ENCODE results near the gene TACR2.

TACR2 gene

GRCh38 chr10:69446650-69447151 lies 30.0 kb upstream of the TACR2 start:
- Histone ChIP-seq H3K36me3 (ENCODE audit: control insufficient read depth, insufficient read depth, low read length, severe bottlenecking) (no peaks in the 10 kb centered on the region), H3K9me3 (ENCODE audit: control insufficient read depth, low read length) (peaks cover 3% of the 10 kb centered on the region), H3K4me3 (ENCODE audit: low read length) (no peak overlapping the region), H3K27me3 (replicated peaks; ENCODE audit: control insufficient read depth, insufficient read depth, low read length) (peaks cover 2% of the 10 kb centered on the region), H3K4me1 (ENCODE audit: control insufficient read depth, insufficient read depth, low read length) (peaks cover 42% of the 10 kb centered on the region), H3K9ac (ENCODE audit: low read length) (no peak overlapping the region)
- peak; percentile 78 for DNase-seq (ENCODE audit: low read depth)

GRCh38 chr10:69446229-69446628 lies 29.5 kb upstream of the TACR2 start:
- peaks cover 40% of the 10 kb centered on the region for H3K4me1 ChIP-seq (ENCODE audit: control insufficient read depth, insufficient read depth, low read length)
- H3K36me3 ChIP-seq (ENCODE audit: control insufficient read depth, insufficient read depth, low read length, severe bottlenecking): no peaks in the 10 kb centered on the region
- H3K4me3 ChIP-seq (ENCODE audit: low read length): no peak overlapping the region
- H3K9ac ChIP-seq (ENCODE audit: low read length): no peak overlapping the region
- peak; percentile 41 for DNase-seq (ENCODE audit: low read depth)
- peaks cover 3% of the 10 kb centered on the region for H3K9me3 ChIP-seq (ENCODE audit: control insufficient read depth, low read length)
- no peaks in the 10 kb centered on the region for H3K27me3 ChIP-seq (replicated peaks; ENCODE audit: control insufficient read depth, insufficient read depth, low read length)

GRCh38 chr10:69445041-69445440 lies 28.3 kb upstream of the TACR2 start:
- Histone ChIP-seq H3K4me1 (ENCODE audit: control insufficient read depth, insufficient read depth, low read length) (peaks cover 33% of the 10 kb centered on the region), H3K9me3 (ENCODE audit: control insufficient read depth, low read length) (peaks cover 3% of the 10 kb centered on the region), H3K9ac (ENCODE audit: low read length) (no peak overlapping the region), H3K27me3 (replicated peaks; ENCODE audit: control insufficient read depth, insufficient read depth, low read length) (no peaks in the 10 kb centered on the region), H3K4me3 (ENCODE audit: low read length) (no peak overlapping the region), H3K36me3 (ENCODE audit: control insufficient read depth, insufficient read depth, low read length, severe bottlenecking) (no peaks in the 10 kb centered on the region)
- no peak for DNase-seq (ENCODE audit: low read depth)

GRCh38 chr10:69443354-69443753 lies 26.6 kb upstream of the TACR2 start:
- no peak for DNase-seq (ENCODE audit: low read depth)
- Histone ChIP-seq H3K9me3 (ENCODE audit: control insufficient read depth, low read length) (peaks cover 3% of the 10 kb centered on the region), H3K36me3 (ENCODE audit: control insufficient read depth, insufficient read depth, low read length, severe bottlenecking) (no peaks in the 10 kb centered on the region), H3K27me3 (replicated peaks; ENCODE audit: control insufficient read depth, insufficient read depth, low read length) (no peaks in the 10 kb centered on the region), H3K4me1 (ENCODE audit: control insufficient read depth, insufficient read depth, low read length) (peaks cover 43% of the 10 kb centered on the region), H3K9ac (ENCODE audit: low read length) (no peak overlapping the region), H3K4me3 (ENCODE audit: low read length) (no peak overlapping the region)

GRCh38 chr10:69439813-69440506 lies 23.2 kb upstream of the TACR2 start:
- Histone ChIP-seq H3K4me1 (ENCODE audit: control insufficient read depth, insufficient read depth, low read length) (peaks cover 26% of the 10 kb centered on the region), H3K9me3 (ENCODE audit: control insufficient read depth, low read length) (peaks cover 3% of the 10 kb centered on the region), H3K36me3 (ENCODE audit: control insufficient read depth, insufficient read depth, low read length, severe bottlenecking) (no peaks in the 10 kb centered on the region), H3K4me3 (ENCODE audit: low read length) (no peak overlapping the region), H3K9ac (ENCODE audit: low read length) (no peak overlapping the region), H3K27me3 (replicated peaks; ENCODE audit: control insufficient read depth, insufficient read depth, low read length) (no peaks in the 10 kb centered on the region)
- peak; percentile 50 for DNase-seq (ENCODE audit: low read depth)

GRCh38 chr10:69439350-69439739 lies 22.6 kb upstream of the TACR2 start:
- Histone ChIP-seq H3K36me3 (ENCODE audit: control insufficient read depth, insufficient read depth, low read length, severe bottlenecking) (no peaks in the 10 kb centered on the region), H3K27me3 (replicated peaks; ENCODE audit: control insufficient read depth, insufficient read depth, low read length) (no peaks in the 10 kb centered on the region), H3K4me1 (ENCODE audit: control insufficient read depth, insufficient read depth, low read length) (peaks cover 24% of the 10 kb centered on the region), H3K9me3 (ENCODE audit: control insufficient read depth, low read length) (peaks cover 3% of the 10 kb centered on the region), H3K9ac (ENCODE audit: low read length) (no peak overlapping the region), H3K4me3 (ENCODE audit: low read length) (no peak overlapping the region)
- DNase-seq (ENCODE audit: low read depth): no peak

- H3K36me3 ChIP-seq (ENCODE audit: control insufficient read depth, insufficient read depth, low read length, severe bottlenecking): no peaks in the 10 kb centered on the region
- H3K4me1 ChIP-seq (ENCODE audit: control insufficient read depth, insufficient read depth, low read length): peaks cover 24% of the 10 kb centered on the region
- H3K27me3 ChIP-seq (replicated peaks; ENCODE audit: control insufficient read depth, insufficient read depth, low read length): no peaks in the 10 kb centered on the region
- peak overlapping the region; percentile 24 for H3K4me3 ChIP-seq (ENCODE audit: low read length)
- peak; percentile 73 for DNase-seq (ENCODE audit: low read depth)
- H3K9ac ChIP-seq (ENCODE audit: low read length): peak overlapping the region; percentile 50
- H3K9me3 ChIP-seq (ENCODE audit: control insufficient read depth, low read length): no peaks in the 10 kb centered on the region
Observed at GRCh38 chr10:69438536-69439349, 22.0 kb upstream of the TACR2 start.

- no peak overlapping the region for H3K9ac ChIP-seq (ENCODE audit: low read length)
- H3K9me3 ChIP-seq (ENCODE audit: control insufficient read depth, low read length): no peaks in the 10 kb centered on the region
- no peak for DNase-seq (ENCODE audit: low read depth)
- H3K4me1 ChIP-seq (ENCODE audit: control insufficient read depth, insufficient read depth, low read length): peaks cover 24% of the 10 kb centered on the region
- peaks cover 2% of the 10 kb centered on the region for H3K27me3 ChIP-seq (replicated peaks; ENCODE audit: control insufficient read depth, insufficient read depth, low read length)
- no peaks in the 10 kb centered on the region for H3K36me3 ChIP-seq (ENCODE audit: control insufficient read depth, insufficient read depth, low read length, severe bottlenecking)
- no peak overlapping the region for H3K4me3 ChIP-seq (ENCODE audit: low read length)
Observed at GRCh38 chr10:69437321-69438259, 20.9 kb upstream of the TACR2 start.

- Histone ChIP-seq H3K4me3 (ENCODE audit: low read length) (no peak overlapping the region), H3K9ac (ENCODE audit: low read length) (no peak overlapping the region), H3K36me3 (ENCODE audit: control insufficient read depth, insufficient read depth, low read length, severe bottlenecking) (no peaks in the 10 kb centered on the region), H3K27me3 (replicated peaks; ENCODE audit: control insufficient read depth, insufficient read depth, low read length) (peaks cover 2% of the 10 kb centered on the region), H3K9me3 (ENCODE audit: control insufficient read depth, low read length) (no peaks in the 10 kb centered on the region), H3K4me1 (ENCODE audit: control insufficient read depth, insufficient read depth, low read length) (peaks cover 22% of the 10 kb centered on the region)
- no peak for DNase-seq (ENCODE audit: low read depth)
Observed at GRCh38 chr10:69435966-69436520, 19.3 kb upstream of the TACR2 start.

- H3K4me3 ChIP-seq (ENCODE audit: low read length): no peak overlapping the region
- no peaks in the 10 kb centered on the region for H3K9me3 ChIP-seq (ENCODE audit: control insufficient read depth, low read length)
- no peak for DNase-seq (ENCODE audit: low read depth)
Observed at GRCh38 chr10:69434926-69435325, 18.2 kb upstream of the TACR2 start.

More at GRCh38 chr10:69434926-69435325, 18.2 kb upstream of the TACR2 start:
- Histone ChIP-seq H3K27me3 (replicated peaks; ENCODE audit: control insufficient read depth, insufficient read depth, low read length) (peaks cover 2% of the 10 kb centered on the region), H3K36me3 (ENCODE audit: control insufficient read depth, insufficient read depth, low read length, severe bottlenecking) (no peaks in the 10 kb centered on the region), H3K4me1 (ENCODE audit: control insufficient read depth, insufficient read depth, low read length) (peaks cover 17% of the 10 kb centered on the region), H3K9ac (ENCODE audit: low read length) (no peak overlapping the region)

All from adipocyte (in vitro differentiated cells).